Fibroblast of pulmonary artery (primary cell): Measurements from ENCODE around the gene GABPB2.

Experiments
- DNase-seq: peaks from one replicate; pipeline ENCODE4 v3.0.0-alpha.2; 2010; ENCODE audit warnings: low read depth
- H3K4me3 ChIP-seq: replicated peaks from 2 replicates; pipeline ENCODE4 v1.5.1; 2011; ENCODE audit warnings: low read depth, mild to moderate bottlenecking, control low read depth, low read length, moderate library complexity
- TF ChIP-seq, protein P1 (sequence below): IDR thresholded peaks from 2 replicates; pipeline ENCODE4 v1.5.1; 2011; ENCODE audit warnings: mild to moderate bottlenecking, control low read depth, low read length, inconsistent platforms; ENCODE audit errors: missing control alignments

GABPB2 gene

DNA sequence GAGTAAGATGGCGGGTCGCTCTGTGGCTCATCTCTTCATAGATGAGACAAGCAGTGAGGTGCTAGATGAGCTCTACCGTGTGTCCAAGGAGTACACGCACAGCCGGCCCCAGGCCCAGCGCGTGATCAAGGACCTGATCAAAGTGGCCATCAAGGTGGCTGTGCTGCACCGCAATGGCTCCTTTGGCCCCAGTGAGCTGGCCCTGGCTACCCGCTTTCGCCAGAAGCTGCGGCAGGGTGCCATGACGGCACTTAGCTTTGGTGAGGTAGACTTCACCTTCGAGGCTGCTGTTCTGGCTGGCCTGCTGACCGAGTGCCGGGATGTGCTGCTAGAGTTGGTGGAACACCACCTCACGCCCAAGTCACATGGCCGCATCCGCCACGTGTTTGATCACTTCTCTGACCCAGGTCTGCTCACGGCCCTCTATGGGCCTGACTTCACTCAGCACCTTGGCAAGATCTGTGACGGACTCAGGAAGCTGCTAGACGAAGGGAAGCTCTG lies 88.2 kb downstream of the GABPB2 start:
- no peak overlapping the region for H3K4me3 ChIP-seq
- DNase-seq, result no peak
- TF ChIP-seq, protein P1, sequence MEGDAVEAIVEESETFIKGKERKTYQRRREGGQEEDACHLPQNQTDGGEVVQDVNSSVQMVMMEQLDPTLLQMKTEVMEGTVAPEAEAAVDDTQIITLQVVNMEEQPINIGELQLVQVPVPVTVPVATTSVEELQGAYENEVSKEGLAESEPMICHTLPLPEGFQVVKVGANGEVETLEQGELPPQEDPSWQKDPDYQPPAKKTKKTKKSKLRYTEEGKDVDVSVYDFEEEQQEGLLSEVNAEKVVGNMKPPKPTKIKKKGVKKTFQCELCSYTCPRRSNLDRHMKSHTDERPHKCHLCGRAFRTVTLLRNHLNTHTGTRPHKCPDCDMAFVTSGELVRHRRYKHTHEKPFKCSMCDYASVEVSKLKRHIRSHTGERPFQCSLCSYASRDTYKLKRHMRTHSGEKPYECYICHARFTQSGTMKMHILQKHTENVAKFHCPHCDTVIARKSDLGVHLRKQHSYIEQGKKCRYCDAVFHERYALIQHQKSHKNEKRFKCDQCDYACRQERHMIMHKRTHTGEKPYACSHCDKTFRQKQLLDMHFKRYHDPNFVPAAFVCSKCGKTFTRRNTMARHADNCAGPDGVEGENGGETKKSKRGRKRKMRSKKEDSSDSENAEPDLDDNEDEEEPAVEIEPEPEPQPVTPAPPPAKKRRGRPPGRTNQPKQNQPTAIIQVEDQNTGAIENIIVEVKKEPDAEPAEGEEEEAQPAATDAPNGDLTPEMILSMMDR, result no peak

DNA sequence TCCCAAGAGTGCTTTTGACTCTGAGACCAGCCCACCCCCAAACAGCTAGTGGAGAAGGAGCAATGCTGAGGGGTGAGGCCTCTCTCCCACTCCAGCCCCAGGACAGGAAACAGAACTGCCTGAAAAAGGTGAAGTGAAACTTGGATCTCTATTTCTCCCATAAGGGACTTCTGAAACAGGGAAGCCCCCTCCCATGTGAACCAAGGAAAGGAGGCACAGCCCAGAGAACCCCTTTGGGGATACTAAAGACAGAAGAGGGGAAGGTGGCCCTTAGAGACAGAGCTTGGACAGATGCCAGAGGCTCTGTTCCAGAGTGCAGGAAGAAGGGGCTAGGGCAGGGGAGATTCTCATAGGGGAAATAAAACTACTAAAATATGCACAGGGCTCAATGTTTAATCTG lies 88.8 kb downstream of the GABPB2 start:
- TF ChIP-seq, protein P1, result no peak
- no peak overlapping the region for H3K4me3 ChIP-seq
- DNase-seq, result no peak

- TF ChIP-seq, protein P1, result no peak
- H3K4me3 ChIP-seq, result peak overlapping the region; percentile 85
- peak; percentile 58 for DNase-seq
Observed at GRCh38 chr1:151164732-151165280, 94.2 kb downstream of the GABPB2 start.

GRCh38 chr1:151165281-151165737 lies 94.7 kb downstream of the GABPB2 start:
- DNase-seq, result no peak
- H3K4me3 ChIP-seq, result peak overlapping the region; percentile 85
- TF ChIP-seq, protein P1, result no peak

GRCh38 chr1:151165738-151166504 lies 95.4 kb downstream of the GABPB2 start, which contains the start of the genes LYSMD1 and SCNM1:
LYSMD1 (minus strand) TSS chr1:151165902; CDS start chr1:151165258, 644 bp downstream.
SCNM1 (plus strand) TSS chr1:151166144; CDS start chr1:151166153, 9 bp downstream.
- TF ChIP-seq, protein P1, result no peak
- peak; percentile 99 for DNase-seq
- H3K4me3 ChIP-seq, result peak within 1 kb of the TSS; percentile 85

DNA sequence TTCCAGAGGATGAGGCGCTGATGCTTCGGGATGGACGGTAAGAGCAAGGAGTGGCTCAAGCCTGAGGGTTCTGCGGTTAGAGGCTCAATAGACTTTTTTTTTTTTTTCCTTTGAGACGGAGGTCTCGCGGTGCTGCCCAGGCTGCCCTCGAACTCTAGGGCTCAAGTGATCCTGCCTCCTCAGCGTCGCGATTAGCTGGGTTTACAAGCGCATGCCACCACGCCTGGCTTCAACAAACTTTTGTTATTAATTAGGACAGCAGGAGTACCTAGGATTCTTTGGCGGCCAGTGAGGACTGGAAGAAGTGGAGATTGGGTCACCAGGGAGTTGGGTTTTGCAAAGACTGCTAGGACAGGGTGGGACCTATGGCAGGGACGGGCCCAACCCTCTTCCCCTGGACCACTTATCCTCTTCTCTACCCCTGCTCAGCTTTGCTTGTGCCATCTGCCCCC lies 96.0 kb downstream of the GABPB2 start:
- peak overlapping the region; percentile 85 for H3K4me3 ChIP-seq
- DNase-seq, result peak; percentile 59
- TF ChIP-seq, protein P1, result no peak
